PFSK-1 (cell line): ENCODE results near the gene IGLON5.

Experiments
- FOXP2 ChIP-seq: optimal IDR thresholded peaks from 2 replicates; pipeline ENCODE3; 2011; ENCODE audit warnings: borderline replicate concordance, control low read depth, inconsistent platforms; ENCODE audit not compliant: insufficient read depth; ENCODE audit errors: extremely low read length, extremely low read depth
- POLR2AphosphoS5 ChIP-seq: IDR thresholded peaks from 2 replicates; pipeline ENCODE4 v1.6.1; 2012; ENCODE audit warnings: low read depth, mild to moderate bottlenecking, control low read depth, low read length, moderate library complexity
- REST ChIP-seq, 2 experiments: IDR thresholded peaks; 2 replicates each; pipeline versions ENCODE4 v1.6.1 to v1.8.0; 2011 to 2012; ENCODE audit warnings: low read depth in 2 of 2, low read length in 2 of 2, control low read depth in 1 of 2, inconsistent platforms in 1 of 2, mild to moderate bottlenecking in 1 of 2, moderate library complexity in 1 of 2; ENCODE audit not compliant: insufficient read depth in 1 of 2
- SIN3A ChIP-seq: IDR thresholded peaks from 2 replicates; pipeline ENCODE4 v1.6.1; 2012; ENCODE audit warnings: mild to moderate bottlenecking, low read length, moderate library complexity, borderline replicate concordance; ENCODE audit not compliant: insufficient read depth
- TAF1 ChIP-seq: IDR thresholded peaks from 2 replicates; pipeline ENCODE4 v1.6.1; 2012; ENCODE audit warnings: low read length, control low read depth, borderline replicate concordance; ENCODE audit not compliant: insufficient read depth

The IGLON5 gene

GRCh38 chr19:51372021-51372648 is 60.7 kb downstream of the IGLON5 start:
- TF ChIP-seq REST (IDR thresholded peaks at IDR 0.05; ENCODE audit: insufficient read depth in 1 of 2, low read depth in 2 of 2, low read length in 2 of 2) (no peak), FOXP2 (no peak), POLR2AphosphoS5 (no peak), SIN3A (no peak), TAF1 (no peak)

GRCh38 chr19:51372649-51373504 is 61.4 kb downstream of the IGLON5 start, which contains the start of gene NKG7:
NKG7 (minus strand) TSS chr19:51372654; CDS start chr19:51372535, 119 bp downstream.
- no peak for TF ChIP-seq POLR2AphosphoS5
- no peak for TF ChIP-seq TAF1
- TF ChIP-seq SIN3A, result no peak
- TF ChIP-seq REST (IDR thresholded peaks at IDR 0.05; ENCODE audit: insufficient read depth in 1 of 2, low read depth in 2 of 2, low read length in 2 of 2), result no peak
- no peak for TF ChIP-seq FOXP2

- TF ChIP-seq FOXP2 (no peak), TAF1 (no peak), SIN3A (no peak), POLR2AphosphoS5 (no peak), REST (IDR thresholded peaks at IDR 0.05; ENCODE audit: insufficient read depth in 1 of 2, low read depth in 2 of 2, low read length in 2 of 2) (no peak)
These were observed 64.2 kb downstream of the IGLON5 start for GRCh38 chr19:51375504-51376221.

- no peak for TF ChIP-seq TAF1
- no peak for TF ChIP-seq REST (IDR thresholded peaks at IDR 0.05; ENCODE audit: insufficient read depth in 1 of 2, low read depth in 2 of 2, low read length in 2 of 2)
- no peak for TF ChIP-seq POLR2AphosphoS5
- no peak for TF ChIP-seq SIN3A
These were observed 66.0 kb downstream of the IGLON5 start for GRCh38 chr19:51377422-51377821.
